Liver (tissue), 9 donors: ENCODE measurements around the gene KRTAP17-1. TPM values are rescaled to one million over a fixed set of nuclear protein-coding genes. Genes with fewer than 3 reads are reported as not detected.
"Not testable (repeated sequence)": the region's sequence is repeated elsewhere in the genome, so short reads cannot be mapped to it uniquely, and the experiment has no call there.

Experiments
- DNase-seq: peaks from one replicate; pipeline ENCODE4 v3.0.0-alpha.2; 2017; ENCODE audit warnings: low spot score
- H3K27ac ChIP-seq, 2 donors: one replicate each; pipeline ENCODE4 v1.7.0; 2013; ENCODE audit warnings: inconsistent platforms in 2 of 2, low read length in 2 of 2, control low read depth in 1 of 2, low read depth in 1 of 2, mild to moderate bottlenecking in 1 of 2
- H3K27me3 ChIP-seq, 4 donors: one replicate each; pipeline versions ENCODE4 v1.6.1 to v1.7.0; 2013; ENCODE audit warnings: low read length in 3 of 4, inconsistent platforms in 1 of 4, mild to moderate bottlenecking in 1 of 4, moderate library complexity in 1 of 4; ENCODE audit not compliant: control insufficient read depth in 4 of 4, insufficient read depth in 4 of 4
- H3K36me3 ChIP-seq, 4 donors: one replicate each; pipeline versions ENCODE4 v1.6.1 to v1.7.0; 2013; ENCODE audit warnings: low read length in 3 of 4, mild to moderate bottlenecking in 3 of 4, low read depth in 1 of 4, moderate library complexity in 1 of 4; ENCODE audit not compliant: control insufficient read depth in 4 of 4, insufficient read depth in 3 of 4
- H3K4me1 ChIP-seq, 4 donors: one replicate each; pipeline versions ENCODE4 v1.6.1 to v1.7.0; 2013; ENCODE audit warnings: low read length in 3 of 4, mild to moderate bottlenecking in 3 of 4, moderate library complexity in 1 of 4; ENCODE audit not compliant: control insufficient read depth in 4 of 4, insufficient read depth in 4 of 4
- H3K4me3 ChIP-seq, 3 donors: one replicate each; pipeline versions ENCODE4 v1.6.1 to v1.7.0; 2013; ENCODE audit warnings: low read length in 3 of 3, control low read depth in 1 of 3, low read depth in 1 of 3, mild to moderate bottlenecking in 1 of 3
- H3K9ac ChIP-seq, 2 donors: one replicate each; pipeline ENCODE4 v1.7.0; 2013; ENCODE audit warnings: low read length in 2 of 2, mild to moderate bottlenecking in 2 of 2, moderate library complexity in 2 of 2, control low read depth in 1 of 2, low read depth in 1 of 2
- H3K9me3 ChIP-seq, 4 donors: one replicate each; pipeline versions ENCODE4 v1.6.1 to v1.7.0; 2013; ENCODE audit warnings: low read length in 3 of 4; ENCODE audit not compliant: control insufficient read depth in 4 of 4
- ATF3 ChIP-seq: IDR thresholded peaks from 2 replicates; pipeline ENCODE4 v1.6.1; 2016; ENCODE audit warnings: antibody characterized with exemption
- CTCF ChIP-seq: fragments of 150-350 bp; IDR thresholded peaks from 2 replicates; pipeline ENCODE4 v1.5.1; 2017; ENCODE audit warnings: improper control_type of control experiment, low read depth, low read length; ENCODE audit not compliant: missing input control
- EGR1 ChIP-seq, 2 donors: IDR thresholded peaks; 2 replicates each; pipeline ENCODE4 v1.6.1; 2016 to 2018; ENCODE audit warnings: antibody characterized with exemption in 2 of 2, low read depth in 2 of 2
- FOXA1 ChIP-seq: IDR thresholded peaks from 2 replicates; pipeline ENCODE4 v1.6.1; 2016; ENCODE audit warnings: antibody characterized with exemption
- FOXA2 ChIP-seq: IDR thresholded peaks from 2 replicates; pipeline ENCODE4 v1.6.1; 2016; ENCODE audit warnings: antibody characterized with exemption
- GABPA ChIP-seq, 2 donors: IDR thresholded peaks in 1 of 2; conservative IDR thresholded peaks in 1 of 2; 2 replicates each; pipeline ENCODE4 v1.6.1; 2016; ENCODE audit warnings: antibody characterized with exemption in 2 of 2, mild to moderate bottlenecking in 1 of 2, moderate library complexity in 1 of 2
- HNF4A ChIP-seq, 2 donors: conservative IDR thresholded peaks; 2 replicates each; pipeline ENCODE4 v1.6.1; 2016; ENCODE audit warnings: antibody characterized with exemption in 2 of 2, mild to moderate bottlenecking in 2 of 2
- HNF4G ChIP-seq: IDR thresholded peaks from 2 replicates; pipeline ENCODE4 v1.6.1; 2016; ENCODE audit warnings: antibody characterized with exemption
- JUND ChIP-seq, 2 donors: IDR thresholded peaks; 2 replicates each; pipeline ENCODE4 v1.6.1; 2016; ENCODE audit warnings: antibody characterized with exemption in 2 of 2
- NR2F2 ChIP-seq: IDR thresholded peaks from 2 replicates; pipeline ENCODE4 v1.6.1; 2016; ENCODE audit warnings: antibody characterized with exemption
- RAD21 ChIP-seq, 2 donors: IDR thresholded peaks; 2 replicates each; pipeline ENCODE4 v1.6.1; 2016; ENCODE audit warnings: antibody characterized with exemption in 2 of 2, mild to moderate bottlenecking in 2 of 2
- REST ChIP-seq: IDR thresholded peaks from 2 replicates; pipeline ENCODE4 v1.6.1; 2016; ENCODE audit warnings: antibody characterized with exemption, mild to moderate bottlenecking
- RXRA ChIP-seq, 2 donors: IDR thresholded peaks; 2 replicates each; pipeline ENCODE4 v1.6.1; 2017 to 2018; ENCODE audit warnings: antibody characterized with exemption in 2 of 2, mild to moderate bottlenecking in 1 of 2
- SP1 ChIP-seq: IDR thresholded peaks from 2 replicates; pipeline ENCODE4 v1.6.1; 2018; ENCODE audit warnings: antibody characterized with exemption, mild to moderate bottlenecking
- TAF1 ChIP-seq: conservative IDR thresholded peaks from 2 replicates; pipeline ENCODE4 v1.6.1; 2016; ENCODE audit warnings: antibody characterized with exemption, mild to moderate bottlenecking
- YY1 ChIP-seq: IDR thresholded peaks from 2 replicates; pipeline ENCODE4 v1.6.1; 2016; ENCODE audit warnings: antibody characterized with exemption, mild to moderate bottlenecking
- WGBS: extraction: QIAGEN DNeasy Blood & Tissue Kit; methylation state at CpG from one replicate; pipeline ENCODE4 v1.1.7; 2013; 5-methylcytosine and 5-hydroxymethylcytosine counted together
- polyA plus RNA-seq, 2 donors: library from polyadenylated mRNA; stranded (reverse) in 1 of 2; unstranded in 1 of 2; fragments of 200-250 nt in 1 of 2; fragments of >200 nt in 1 of 2; fragmentation: Nextera tagmentation in 1 of 2; extraction: Ambion mirVana in 1 of 2; gene quantifications; one replicate each; pipeline versions ENCODE4 v1.2.1 to v1.2.3, GENCODE V29; 2013 to 2015
- total RNA-seq, 2 donors: library from RNA; depleted of rRNA; stranded (reverse); fragments of >200 nt; gene quantifications; one replicate each; pipeline ENCODE4 v1.2.3, GENCODE V29; 2014
- TF ChIP-seq, protein P1 (sequence below): IDR thresholded peaks from 2 replicates; pipeline ENCODE4 v1.6.1; 2016; ENCODE audit warnings: antibody characterized with exemption
- donor health status: healthy.
- donor health status: healthy.
- donor health status: healthy.
- donor health status: healthy.
- donor health status: healthy.

Gene KRTAP17-1
- total and polyA plus RNA-seq, 4 donors = not detected

- DNase-seq = no peak
- H3K27ac ChIP-seq = no peak overlapping the region
- H3K4me3 ChIP-seq = no peak overlapping the region
- H3K4me1 ChIP-seq = no peaks in the 10 kb centered on the region
- no peaks in the 10 kb centered on the region for H3K9me3 ChIP-seq
- peaks cover 0 to 2% (median 0%) of the 10 kb centered on the region in 4 donors for H3K27me3 ChIP-seq
- TF ChIP-seq FOXA1 = no peak
- TF ChIP-seq NR2F2 = no peak
- no peak for TF ChIP-seq RAD21 (IDR thresholded peaks at IDR 0.05)
- no peak for TF ChIP-seq TAF1
- TF ChIP-seq, protein P1, sequence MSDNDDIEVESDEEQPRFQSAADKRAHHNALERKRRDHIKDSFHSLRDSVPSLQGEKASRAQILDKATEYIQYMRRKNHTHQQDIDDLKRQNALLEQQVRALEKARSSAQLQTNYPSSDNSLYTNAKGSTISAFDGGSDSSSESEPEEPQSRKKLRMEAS = no peak
- TF ChIP-seq YY1 = no peak
- TF ChIP-seq CTCF = no peak
- TF ChIP-seq JUND (IDR thresholded peaks at IDR 0.05) = no peak
- no peak for TF ChIP-seq SP1
- no peak for TF ChIP-seq REST
- TF ChIP-seq RXRA (IDR thresholded peaks at IDR 0.05) = no peak
- no peak for TF ChIP-seq FOXA2
- TF ChIP-seq GABPA (IDR thresholded peaks at IDR 0.05 in 1 of 2, conservative IDR thresholded peaks at IDR 0.05 in 1 of 2) = no peak
- TF ChIP-seq EGR1 (IDR thresholded peaks at IDR 0.05; ENCODE audit: low read depth in 2 of 2) = no peak
- no peak for TF ChIP-seq HNF4A (conservative IDR thresholded peaks at IDR 0.05)
- TF ChIP-seq HNF4G = no peak
- TF ChIP-seq ATF3 = no peak
- no peaks in the 10 kb centered on the region for H3K36me3 ChIP-seq
- WGBS = no CpG with 5 or more reads among the region's 1 CpG
- H3K9ac ChIP-seq = no peak overlapping the region
These were observed 43.7 kb downstream of the KRTAP17-1 start for GRCh38 chr17:41271858-41272257.

DNA sequence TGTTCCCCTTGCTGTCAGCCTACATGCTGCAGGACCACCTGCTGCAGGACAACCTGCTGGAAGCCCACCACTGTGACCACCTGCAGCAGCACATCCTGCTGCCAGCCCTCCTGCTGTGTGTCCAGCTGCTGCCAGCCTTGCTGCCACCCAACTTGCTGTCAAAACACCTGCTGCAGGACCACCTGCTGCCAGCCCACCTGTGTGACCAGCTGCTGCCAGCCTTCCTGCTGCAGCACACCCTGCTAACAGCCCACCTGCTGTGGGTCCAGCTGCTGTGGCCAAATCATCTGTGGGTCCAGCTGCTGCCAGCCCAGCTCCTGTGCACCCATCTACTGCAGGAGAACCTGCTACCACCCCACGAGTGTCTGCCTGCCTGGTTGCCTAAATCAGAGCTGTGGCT is 44.2 kb downstream of the KRTAP17-1 start:
- DNase-seq, H3K27me3 ChIP-seq, H3K36me3 ChIP-seq, H3K4me1 ChIP-seq, H3K27ac ChIP-seq, H3K9ac ChIP-seq, H3K4me3 ChIP-seq, H3K9me3 ChIP-seq: not testable (repeated sequence)
- WGBS = no CpG with 5 or more reads among the region's 1 CpG
